Measurements from ENCODE around the gene IPO9. TPM values are rescaled to one million over a fixed set of nuclear protein-coding genes. Genes with fewer than 3 reads are reported as not detected.
A peak's percentile ranks its signal among the peaks of the same experiment; 100 is the strongest.

IPO9 gene
- total RNA-seq, result 10 to 100 TPM; 12.9 to 25.6 (median 19.8) TPM

DNA sequence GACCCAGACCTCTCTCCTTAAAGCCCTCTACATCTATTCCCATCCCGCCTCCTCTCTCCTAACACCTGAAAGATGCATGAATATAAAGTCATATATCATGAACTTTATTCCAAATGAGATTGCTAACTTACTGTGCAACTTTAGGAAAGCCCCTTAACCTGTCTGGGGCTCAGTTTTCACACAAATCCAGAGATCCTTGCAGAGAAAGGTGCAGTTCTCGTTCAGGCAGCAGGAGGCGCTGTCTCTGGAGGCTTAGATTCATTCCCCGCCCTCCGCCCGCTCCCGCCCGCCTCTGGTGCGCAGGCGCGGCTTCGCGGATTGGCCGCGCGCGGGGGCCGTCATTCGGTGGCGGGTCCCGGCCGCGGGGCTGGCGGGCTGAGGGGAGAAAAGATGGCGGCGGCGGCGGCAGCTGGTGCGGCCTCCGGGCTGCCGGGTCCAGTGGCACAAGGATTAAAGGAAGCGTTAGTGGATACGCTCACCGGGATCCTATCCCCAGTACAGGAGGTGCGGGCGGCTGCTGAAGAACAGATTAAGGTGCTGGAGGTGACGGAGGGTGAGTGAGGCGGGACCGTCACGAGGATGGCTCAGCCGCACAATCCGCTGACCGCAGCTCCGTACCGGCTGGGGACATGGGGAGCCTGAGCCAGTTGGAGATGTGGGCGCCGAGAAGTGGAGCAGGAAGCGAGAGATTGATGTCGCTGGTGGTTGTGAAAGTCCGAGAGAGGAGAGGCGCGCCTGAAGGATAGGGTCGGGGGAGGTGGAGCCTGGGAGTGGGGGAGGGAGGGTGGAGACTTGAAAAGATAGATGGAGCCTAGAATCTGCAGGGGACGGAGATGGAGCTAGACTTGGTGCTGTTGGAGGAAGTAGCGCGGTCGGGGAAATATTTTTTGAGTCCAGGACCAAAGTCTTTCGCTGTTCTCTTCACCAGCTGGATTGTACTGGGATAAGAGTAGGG is at the start of gene IPO9:
TSS of gene IPO9 (plus strand) at position 338 of the 955 bp plus-strand sequence. CDS start at position 391, 53 bp downstream.
- peak; percentile 95 for DNase-seq (ENCODE audit: low spot score in 2 of 2)
- H3K27ac ChIP-seq, result peak within 1 kb of the TSS; percentile 97
- 2% methylated on average over 43 of the region's 58 CpGs for WGBS
- no peaks in the 10 kb centered on the region for H3K27me3 ChIP-seq
- peaks cover 26% of the 10 kb centered on the region for H3K4me1 ChIP-seq
- H3K9me3 ChIP-seq, result no peaks in the 10 kb centered on the region
- peak; percentile 91 to 99 for TF ChIP-seq CTCF (IDR thresholded peaks at IDR 0.05)
- TF ChIP-seq POLR2A (IDR thresholded peaks at IDR 0.05), result peak; percentile 47 to 73
- peak in 1 of 3 donors; percentile 69 for TF ChIP-seq POLR2AphosphoS5 (IDR thresholded peaks at IDR 0.05)
- TF ChIP-seq EP300 (IDR thresholded peaks at IDR 0.05), result no peak
- H3K4me3 ChIP-seq, result peak within 1 kb of the TSS; percentile 95
- no peaks in the 10 kb centered on the region for H3K36me3 ChIP-seq

GRCh38 chr1:201779351-201779880 is 49.5 kb upstream of the IPO9 start:
- no peak for TF ChIP-seq POLR2A (IDR thresholded peaks at IDR 0.05)
- no peaks in the 10 kb centered on the region for H3K9me3 ChIP-seq
- no peak overlapping the region for H3K4me3 ChIP-seq
- no peak for DNase-seq (ENCODE audit: low spot score in 2 of 2)
- 49% methylated on average over 6 of the region's 6 CpGs for WGBS
- H3K27ac ChIP-seq, result peak overlapping the region; percentile 49
- no peaks in the 10 kb centered on the region for H3K27me3 ChIP-seq
- H3K36me3 ChIP-seq, result peaks cover 26% of the 10 kb centered on the region
- peaks cover 22% of the 10 kb centered on the region for H3K4me1 ChIP-seq

- TF ChIP-seq CTCF (IDR thresholded peaks at IDR 0.05) (no peak), POLR2AphosphoS5 (IDR thresholded peaks at IDR 0.05) (no peak), EP300 (IDR thresholded peaks at IDR 0.05) (no peak), POLR2A (IDR thresholded peaks at IDR 0.05) (no peak)
- DNase-seq (ENCODE audit: low spot score in 2 of 2), result no peak
- Histone ChIP-seq H3K27me3 (no peaks in the 10 kb centered on the region), H3K36me3 (peaks cover 26% of the 10 kb centered on the region), H3K4me3 (no peak overlapping the region), H3K9me3 (no peaks in the 10 kb centered on the region), H3K27ac (no peak overlapping the region), H3K4me1 (peaks cover 22% of the 10 kb centered on the region)
- WGBS, result 96% methylated on average over 6 of the region's 6 CpGs
These were observed 48.0 kb upstream of the IPO9 start for GRCh38 chr1:201780952-201781351.

DNA sequence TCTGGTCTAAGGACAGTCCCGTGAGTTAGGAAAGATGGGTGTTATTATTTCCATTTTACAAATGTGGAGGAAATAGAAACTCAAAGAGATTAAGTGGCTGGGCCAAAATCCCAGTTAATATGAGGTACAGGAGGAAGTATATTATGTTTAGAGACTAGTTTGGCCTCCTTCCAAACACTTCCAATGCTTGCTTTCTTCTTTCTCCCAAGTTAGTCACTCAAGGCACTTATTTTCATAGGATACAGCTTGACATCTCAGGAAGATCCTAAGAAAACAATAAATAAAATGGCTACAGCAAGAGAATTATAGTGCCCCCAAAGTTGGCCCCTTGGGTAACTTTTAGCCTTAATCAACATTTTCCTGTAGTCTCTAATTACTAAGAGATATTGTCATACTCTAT is 47.5 kb upstream of the IPO9 start:
- H3K27ac ChIP-seq, result no peak overlapping the region
- 76% methylated on average over 1 of the region's 1 CpG for WGBS
- TF ChIP-seq EP300 (IDR thresholded peaks at IDR 0.05) (no peak), POLR2A (IDR thresholded peaks at IDR 0.05) (no peak), CTCF (IDR thresholded peaks at IDR 0.05) (no peak), POLR2AphosphoS5 (IDR thresholded peaks at IDR 0.05) (no peak)
- DNase-seq (ENCODE audit: low spot score in 2 of 2), result no peak
- H3K9me3 ChIP-seq, result no peaks in the 10 kb centered on the region
- peaks cover 26% of the 10 kb centered on the region for H3K36me3 ChIP-seq
- peaks cover 26% of the 10 kb centered on the region for H3K4me1 ChIP-seq
- H3K4me3 ChIP-seq, result no peak overlapping the region
- no peaks in the 10 kb centered on the region for H3K27me3 ChIP-seq

DNA sequence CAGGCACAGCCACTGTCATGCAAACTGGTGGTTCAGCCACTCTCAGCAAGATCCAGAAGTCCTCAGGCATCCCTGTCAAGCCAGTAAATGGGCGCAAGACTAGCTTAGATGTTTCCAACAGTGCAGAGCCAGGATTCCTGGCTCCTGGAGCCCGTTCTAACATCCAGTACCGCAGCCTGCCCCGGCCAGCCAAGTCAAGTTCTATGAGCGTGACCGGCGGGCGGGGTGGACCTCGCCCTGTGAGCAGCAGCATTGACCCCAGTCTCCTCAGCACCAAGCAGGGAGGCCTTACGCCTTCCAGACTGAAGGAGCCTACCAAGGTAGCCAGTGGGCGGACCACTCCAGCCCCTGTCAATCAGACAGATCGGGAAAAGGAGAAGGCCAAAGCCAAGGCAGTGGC is 46.6 kb upstream of the IPO9 start:
- DNase-seq (ENCODE audit: low spot score in 2 of 2), result no peak

More for the DNA sequence above, 46.6 kb upstream of the IPO9 start:
- no peaks in the 10 kb centered on the region for H3K27me3 ChIP-seq
- TF ChIP-seq POLR2A (IDR thresholded peaks at IDR 0.05) (no peak), POLR2AphosphoS5 (IDR thresholded peaks at IDR 0.05) (no peak), CTCF (IDR thresholded peaks at IDR 0.05) (no peak), EP300 (IDR thresholded peaks at IDR 0.05) (no peak)
- H3K4me1 ChIP-seq, result peaks cover 29% of the 10 kb centered on the region
- H3K27ac ChIP-seq, result no peak overlapping the region
- H3K36me3 ChIP-seq, result peaks cover 26% of the 10 kb centered on the region
- no peaks in the 10 kb centered on the region for H3K9me3 ChIP-seq
- WGBS, result 97% methylated on average over 12 of the region's 12 CpGs
- no peak overlapping the region for H3K4me3 ChIP-seq
